SK-N-MC (cell line): ENCODE results near the gene HBM.

Experiments used
- EZH2 ChIP-seq: fragments of 200-600 bp; sonication (generic); IDR thresholded peaks from one replicate; pipeline ENCODE4 v1.6.1; 2017; ENCODE audit warnings: antibody characterized with exemption
- FOXP2 ChIP-seq: optimal IDR thresholded peaks from 2 replicates; pipeline ENCODE3; 2011; ENCODE audit warnings: mild to moderate bottlenecking, moderate library complexity; ENCODE audit not compliant: insufficient read depth; ENCODE audit errors: extremely low read length, control extremely low read depth
- POLR2AphosphoS5 ChIP-seq: IDR thresholded peaks from 2 replicates; pipeline ENCODE4 v1.6.1; 2012; ENCODE audit warnings: mild to moderate bottlenecking, low read depth, low read length, borderline replicate concordance

DNA sequence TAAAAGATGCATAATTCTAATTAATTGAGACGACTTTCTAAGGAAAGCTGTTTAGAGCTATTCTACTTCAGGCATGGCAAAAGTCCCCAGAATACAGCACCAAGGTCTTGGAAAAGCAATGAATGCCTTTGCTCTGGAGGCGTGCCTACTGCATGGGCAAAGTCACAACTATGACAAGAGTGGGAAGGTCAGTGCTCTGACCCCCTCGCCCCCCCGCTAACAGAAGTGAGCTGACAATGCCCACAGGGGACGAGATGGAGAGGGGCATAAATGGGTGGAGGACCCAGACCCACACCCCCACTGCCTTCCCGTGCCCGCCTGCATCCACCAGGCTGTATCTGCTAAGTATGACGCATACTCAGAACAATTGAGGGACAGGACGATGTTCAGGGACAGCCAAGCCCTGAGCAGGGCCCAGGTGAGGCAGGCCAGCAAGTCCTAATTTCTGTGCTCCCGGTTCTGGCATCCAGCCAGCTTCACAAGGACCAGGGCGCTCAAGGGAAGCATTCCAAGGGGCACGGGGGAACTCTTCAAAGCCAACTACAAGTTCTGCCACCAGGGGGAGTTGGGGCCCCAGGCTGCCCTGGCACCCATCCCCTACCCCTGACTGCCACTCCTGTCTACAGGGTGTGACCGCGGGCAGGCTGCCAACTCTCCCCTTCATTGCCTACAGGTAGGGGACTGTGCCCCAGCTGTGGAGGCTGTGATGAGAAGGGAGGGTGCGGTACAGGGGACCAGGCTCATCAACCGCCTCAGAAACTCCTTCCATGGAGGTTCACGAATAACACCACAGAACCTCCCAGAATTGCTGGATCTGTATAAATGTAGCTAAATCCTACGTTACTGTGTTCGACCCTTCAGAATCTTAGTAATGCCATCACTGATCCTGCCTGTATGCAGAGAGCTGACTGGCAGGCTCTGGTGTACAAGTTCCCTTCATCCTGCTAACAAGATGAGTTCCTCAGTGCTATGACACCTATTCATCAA, 48.1 kb upstream of the HBM start:
- no peak for TF ChIP-seq EZH2
- TF ChIP-seq POLR2AphosphoS5, result no peak
- TF ChIP-seq FOXP2, result no peak
